ENCODE data around the gene TCERG1L.
"Not testable (repeated sequence)": the region's sequence is repeated elsewhere in the genome, so short reads cannot be mapped to it uniquely, and the experiment has no call there.

TCERG1L gene

DNA sequence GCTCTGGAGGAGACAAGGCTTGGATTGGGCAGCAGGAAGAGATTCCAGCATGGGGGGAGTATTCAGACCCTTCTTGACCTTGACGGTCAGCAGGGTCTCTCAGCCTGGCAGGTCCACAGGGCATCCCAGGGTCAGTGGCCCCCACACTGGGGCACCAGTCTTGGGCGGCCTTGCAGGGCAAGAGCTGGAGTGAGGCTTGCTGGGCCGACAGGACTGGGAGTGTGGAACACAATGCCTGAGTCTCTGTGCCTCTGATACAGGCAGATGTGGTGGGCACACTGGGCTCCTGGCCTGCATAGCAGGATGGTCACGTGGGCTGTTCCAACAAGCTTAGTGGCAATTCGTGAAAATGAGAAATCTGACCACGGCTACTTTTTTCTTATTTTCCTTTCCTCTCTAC lies 229.7 kb downstream of the TCERG1L start:
- H3K79me2 ChIP-seq = no peaks in the 10 kb centered on the region
- no peak overlapping the region for H3K4me2 ChIP-seq (ENCODE audit: low read length)
- H3K9me3 ChIP-seq (ENCODE audit: control insufficient read depth, low read length) = no peaks in the 10 kb centered on the region
- no peaks in the 10 kb centered on the region for H3K27me3 ChIP-seq (ENCODE audit: control insufficient read depth, insufficient read depth, low read length)
- H3K4me1 ChIP-seq = no peaks in the 10 kb centered on the region
- TF ChIP-seq CTCF (IDR thresholded peaks at IDR 0.05) = no peak
- H3K9ac ChIP-seq = no peak overlapping the region
- no peak overlapping the region for H2AFZ ChIP-seq
- H3K27ac ChIP-seq = no peak overlapping the region
- no peaks in the 10 kb centered on the region for H3K36me3 ChIP-seq (ENCODE audit: control insufficient read depth, insufficient read depth, low read length)
- no peak overlapping the region for H3K4me3 ChIP-seq (ENCODE audit: low read depth, low read length)

GRCh38 chr10:131081376-131081775 lies 230.1 kb downstream of the TCERG1L start:
- Histone ChIP-seq H3K9me3 (ENCODE audit: control insufficient read depth, low read length) (no peaks in the 10 kb centered on the region), H3K4me2 (ENCODE audit: low read length) (no peak overlapping the region), H2AFZ (no peak overlapping the region), H3K27me3 (ENCODE audit: control insufficient read depth, insufficient read depth, low read length) (no peaks in the 10 kb centered on the region), H3K79me2 (no peaks in the 10 kb centered on the region), H3K4me3 (ENCODE audit: low read depth, low read length) (no peak overlapping the region), H3K27ac (no peak overlapping the region), H3K36me3 (ENCODE audit: control insufficient read depth, insufficient read depth, low read length) (no peaks in the 10 kb centered on the region), H3K9ac (no peak overlapping the region), H3K4me1 (no peaks in the 10 kb centered on the region)
- no peak for TF ChIP-seq CTCF (IDR thresholded peaks at IDR 0.05)

- Histone ChIP-seq H3K27ac (no peak overlapping the region), H3K27me3 (ENCODE audit: control insufficient read depth, insufficient read depth, low read length) (no peaks in the 10 kb centered on the region), H3K79me2 (no peaks in the 10 kb centered on the region), H3K4me1 (no peaks in the 10 kb centered on the region), H2AFZ (no peak overlapping the region), H3K9me3 (ENCODE audit: control insufficient read depth, low read length) (no peaks in the 10 kb centered on the region), H3K4me2 (ENCODE audit: low read length) (no peak overlapping the region), H3K9ac (no peak overlapping the region), H3K36me3 (ENCODE audit: control insufficient read depth, insufficient read depth, low read length) (no peaks in the 10 kb centered on the region), H3K4me3 (ENCODE audit: low read depth, low read length) (no peak overlapping the region)
- no peak for TF ChIP-seq CTCF (IDR thresholded peaks at IDR 0.05)
Observed at GRCh38 chr10:131080571-131080970, 230.9 kb downstream of the TCERG1L start.

DNA sequence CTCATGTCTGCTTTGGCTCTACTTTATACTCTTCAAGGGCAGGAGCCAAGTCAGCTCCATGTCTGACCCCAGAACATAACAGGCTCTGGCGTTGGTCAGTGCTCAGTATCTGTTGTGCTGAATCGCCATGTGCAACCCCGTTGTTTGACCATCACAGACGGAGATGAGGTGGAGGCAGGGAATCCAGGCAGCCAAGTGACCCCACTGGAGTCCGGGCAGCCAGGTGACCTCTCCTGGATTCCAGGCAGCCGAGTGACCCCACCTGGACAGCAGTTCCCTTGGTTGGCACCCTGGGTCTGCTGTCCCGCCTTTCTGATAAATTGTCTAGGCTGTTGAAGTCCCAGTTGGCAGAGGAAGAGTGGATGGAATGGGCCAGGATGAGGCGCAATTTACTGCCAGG lies 232.2 kb downstream of the TCERG1L start:
- no peak overlapping the region for H3K4me2 ChIP-seq (ENCODE audit: low read length)
- TF ChIP-seq CTCF (IDR thresholded peaks at IDR 0.05) = no peak
- no peaks in the 10 kb centered on the region for H3K27me3 ChIP-seq (ENCODE audit: control insufficient read depth, insufficient read depth, low read length)
- H3K79me2 ChIP-seq = no peaks in the 10 kb centered on the region
- no peaks in the 10 kb centered on the region for H3K4me1 ChIP-seq
- no peak overlapping the region for H2AFZ ChIP-seq
- H3K9me3 ChIP-seq (ENCODE audit: control insufficient read depth, low read length) = no peaks in the 10 kb centered on the region
- H3K36me3 ChIP-seq (ENCODE audit: control insufficient read depth, insufficient read depth, low read length) = no peaks in the 10 kb centered on the region
- no peak overlapping the region for H3K27ac ChIP-seq
- H3K9ac ChIP-seq = no peak overlapping the region
- no peak overlapping the region for H3K4me3 ChIP-seq (ENCODE audit: low read depth, low read length)

GRCh38 chr10:131078882-131079280 lies 232.6 kb downstream of the TCERG1L start:
- not testable (repeated sequence) for H2AFZ ChIP-seq; H3K4me2 ChIP-seq (ENCODE audit: low read length); H3K27ac ChIP-seq; H3K36me3 ChIP-seq (ENCODE audit: control insufficient read depth, insufficient read depth, low read length); H3K9ac ChIP-seq; H3K4me1 ChIP-seq; H3K9me3 ChIP-seq (ENCODE audit: control insufficient read depth, low read length); H3K79me2 ChIP-seq; H3K4me3 ChIP-seq (ENCODE audit: low read depth, low read length); H3K27me3 ChIP-seq (ENCODE audit: control insufficient read depth, insufficient read depth, low read length)
